Measurements from ENCODE around the gene FASN.

DNA sequence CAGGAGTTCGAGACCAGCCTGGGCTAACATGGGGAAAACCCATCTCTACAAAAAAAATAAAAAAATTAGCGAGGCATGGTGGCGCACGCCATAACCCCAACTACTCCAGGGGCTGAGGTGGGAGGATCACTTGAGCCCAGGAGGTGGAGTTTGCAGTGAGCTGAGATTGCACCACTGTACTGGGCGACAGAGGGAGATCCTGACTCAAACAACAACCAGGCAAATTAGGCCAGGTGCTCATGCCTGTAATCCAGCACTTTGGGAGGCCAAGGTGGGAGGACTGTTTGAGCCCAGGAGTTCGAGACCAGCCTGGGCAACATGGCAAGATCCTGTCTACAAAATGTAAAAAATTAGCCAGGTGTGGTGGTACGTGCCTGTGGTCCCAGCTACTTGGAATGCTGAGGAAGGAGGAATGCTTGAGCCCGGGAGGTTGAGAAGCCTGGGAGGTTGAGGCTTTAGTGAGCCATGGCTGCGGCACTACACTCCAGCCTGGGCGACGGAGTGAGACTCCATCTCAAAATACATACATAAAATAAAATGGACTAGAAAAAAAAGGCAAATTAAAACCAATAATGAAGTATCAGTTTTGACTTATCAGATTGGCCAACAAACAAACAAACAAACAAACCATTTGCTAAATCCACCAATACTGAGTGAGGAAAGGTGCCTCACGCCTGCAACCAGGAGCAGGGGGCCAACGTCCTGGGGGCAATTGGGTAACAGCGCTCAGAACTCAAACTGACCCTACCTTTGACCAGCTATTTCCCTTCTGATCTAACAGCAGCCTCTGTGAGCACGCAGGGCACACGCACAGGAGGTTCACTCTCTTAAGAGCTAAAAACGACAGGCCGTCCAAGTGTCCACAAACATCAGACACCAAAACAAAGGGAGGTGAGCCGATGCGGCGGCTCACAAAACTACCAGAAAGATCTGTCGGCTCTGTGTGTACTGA, 19.4 kb upstream of the FASN start:
- TF ChIP-seq EZH2 (IDR thresholded peaks at IDR 0.05; ENCODE audit: low read length, missing control alignments) = no peak
- TF ChIP-seq, protein P1, sequence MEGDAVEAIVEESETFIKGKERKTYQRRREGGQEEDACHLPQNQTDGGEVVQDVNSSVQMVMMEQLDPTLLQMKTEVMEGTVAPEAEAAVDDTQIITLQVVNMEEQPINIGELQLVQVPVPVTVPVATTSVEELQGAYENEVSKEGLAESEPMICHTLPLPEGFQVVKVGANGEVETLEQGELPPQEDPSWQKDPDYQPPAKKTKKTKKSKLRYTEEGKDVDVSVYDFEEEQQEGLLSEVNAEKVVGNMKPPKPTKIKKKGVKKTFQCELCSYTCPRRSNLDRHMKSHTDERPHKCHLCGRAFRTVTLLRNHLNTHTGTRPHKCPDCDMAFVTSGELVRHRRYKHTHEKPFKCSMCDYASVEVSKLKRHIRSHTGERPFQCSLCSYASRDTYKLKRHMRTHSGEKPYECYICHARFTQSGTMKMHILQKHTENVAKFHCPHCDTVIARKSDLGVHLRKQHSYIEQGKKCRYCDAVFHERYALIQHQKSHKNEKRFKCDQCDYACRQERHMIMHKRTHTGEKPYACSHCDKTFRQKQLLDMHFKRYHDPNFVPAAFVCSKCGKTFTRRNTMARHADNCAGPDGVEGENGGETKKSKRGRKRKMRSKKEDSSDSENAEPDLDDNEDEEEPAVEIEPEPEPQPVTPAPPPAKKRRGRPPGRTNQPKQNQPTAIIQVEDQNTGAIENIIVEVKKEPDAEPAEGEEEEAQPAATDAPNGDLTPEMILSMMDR (conservative IDR thresholded peaks at IDR 0.05 in 1 of 2, IDR thresholded peaks at IDR 0.05 in 1 of 2; ENCODE audit: low read depth in 1 of 2, low read length in 2 of 2) = no peak
